Islet of Langerhans (tissue), 1 donor: ENCODE data around the gene ADARB2.

Experiments used
- FAIRE-seq: peaks from one replicate; lab custom pipeline; 2011; peaks lifted over from hg19 to GRCh38; lab: Jason Lieb, UNC

The ADARB2 gene

DNA sequence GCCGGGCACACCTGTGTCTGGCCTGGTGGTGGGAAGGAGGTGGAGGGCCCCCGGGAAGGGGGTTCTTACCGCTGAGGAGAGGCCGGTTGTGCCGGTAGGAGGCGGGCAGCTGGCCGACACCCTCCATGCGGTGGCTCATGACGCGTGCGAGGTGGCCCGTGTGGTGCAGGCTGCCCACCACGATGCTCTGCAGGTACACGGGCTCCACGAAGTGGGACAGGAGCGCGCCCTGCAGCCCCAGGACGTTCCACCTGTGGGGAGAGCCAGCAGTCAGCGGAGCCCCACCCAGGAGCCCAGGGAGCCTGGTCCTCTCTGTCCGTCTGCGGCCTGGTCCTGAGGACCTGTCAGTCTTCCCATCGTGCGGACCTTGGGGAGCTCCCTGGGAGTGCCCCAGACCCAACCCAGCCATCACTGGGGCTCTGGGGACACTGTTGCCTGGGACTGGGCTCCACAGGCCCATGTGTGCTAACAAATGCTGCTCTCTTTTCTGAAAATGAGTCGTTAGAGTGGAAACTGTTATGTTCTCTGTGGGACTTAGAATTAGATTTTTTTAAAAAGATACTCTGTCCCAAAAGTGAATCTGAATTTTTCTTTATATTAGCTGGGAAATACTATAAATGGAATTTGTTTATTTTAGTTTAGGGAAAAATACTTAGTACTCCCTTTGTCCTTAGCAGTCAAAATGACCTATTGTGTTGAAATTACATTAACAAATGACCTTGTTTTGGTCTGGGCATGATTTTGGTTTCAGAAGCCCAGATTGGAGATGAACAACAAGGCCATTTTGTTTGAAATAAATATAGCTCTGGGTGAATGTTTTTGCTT lies 537.2 kb downstream of the ADARB2 start:
- no peak for FAIRE-seq

DNA sequence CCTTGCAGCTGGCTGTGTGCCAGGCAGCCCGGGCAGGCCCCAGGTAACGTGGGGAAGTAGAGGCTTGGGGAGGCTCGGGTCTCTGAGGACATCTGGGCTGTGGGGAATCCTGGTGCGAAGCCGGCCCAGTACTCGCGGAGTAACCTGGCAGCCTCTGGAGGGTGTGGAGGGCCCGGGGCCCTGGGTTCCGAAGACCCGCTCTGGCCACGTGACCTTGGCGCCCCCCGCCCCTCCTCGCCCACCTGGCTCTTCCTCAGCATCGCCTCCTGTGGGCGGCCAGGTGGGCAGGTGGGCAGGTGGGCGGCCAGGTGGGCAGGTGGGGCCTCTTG lies 538.0 kb downstream of the ADARB2 start:
- FAIRE-seq, result no peak

DNA sequence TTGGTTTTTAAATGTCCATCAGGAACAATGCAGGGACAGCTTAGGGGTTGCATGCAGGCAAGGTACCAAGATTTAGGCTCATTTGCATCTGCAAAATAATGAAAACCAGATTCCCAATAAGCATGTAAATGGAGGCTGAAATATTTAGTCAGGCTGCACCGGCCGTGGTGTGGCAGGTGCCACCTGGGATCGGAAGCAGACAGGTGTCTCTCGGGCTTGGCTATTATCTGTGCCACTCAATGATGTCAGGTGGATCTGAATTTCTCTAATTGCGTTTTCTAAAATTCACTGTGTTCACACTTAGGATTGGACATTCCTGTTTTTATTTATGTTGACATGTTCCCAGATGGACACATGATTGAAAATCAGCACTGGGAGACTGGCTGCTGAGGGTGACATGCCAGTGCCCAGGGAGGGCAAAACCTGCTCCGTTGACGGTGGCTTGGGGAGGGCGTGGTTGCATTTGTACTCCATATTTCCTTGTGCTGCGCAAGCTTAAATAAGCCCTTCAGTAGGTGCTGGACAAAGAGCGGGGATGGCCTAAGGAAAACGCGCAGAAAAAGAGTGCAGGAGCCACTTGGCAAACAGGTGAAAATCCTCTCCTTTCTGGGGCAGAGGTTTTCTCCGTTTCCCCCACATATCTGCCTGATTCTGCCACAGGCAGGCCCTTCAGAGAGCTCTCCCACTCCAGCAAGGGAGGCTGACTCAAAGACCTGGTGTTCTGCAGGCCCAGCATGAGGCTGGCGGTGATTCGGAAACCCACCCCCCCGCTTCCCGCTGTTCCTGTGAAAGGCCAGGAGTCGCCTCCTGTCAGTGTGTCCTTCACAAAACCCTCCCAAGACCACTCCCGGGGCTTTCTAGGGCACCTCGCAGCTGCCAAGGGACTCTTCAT lies 538.6 kb downstream of the ADARB2 start:
- FAIRE-seq, result no peak

DNA sequence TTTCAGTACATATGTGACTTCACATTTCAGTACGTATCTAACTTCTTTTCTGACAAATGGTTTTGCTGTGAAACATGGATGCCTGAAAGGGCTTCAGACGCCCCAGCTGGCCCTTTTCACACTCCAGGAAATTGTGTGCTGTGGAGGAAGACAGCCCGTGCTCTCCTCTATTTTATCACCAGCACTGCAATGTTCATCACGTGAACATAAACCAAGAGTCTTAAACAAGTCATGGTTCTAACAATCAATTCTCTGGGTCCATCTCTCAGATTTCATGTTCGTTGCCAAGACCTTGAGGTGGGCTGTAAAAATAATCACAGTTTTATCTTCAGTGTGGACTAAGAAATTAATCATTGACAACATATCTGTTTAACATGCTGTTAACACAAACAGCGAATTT lies 539.9 kb downstream of the ADARB2 start:
- FAIRE-seq, result no peak

DNA sequence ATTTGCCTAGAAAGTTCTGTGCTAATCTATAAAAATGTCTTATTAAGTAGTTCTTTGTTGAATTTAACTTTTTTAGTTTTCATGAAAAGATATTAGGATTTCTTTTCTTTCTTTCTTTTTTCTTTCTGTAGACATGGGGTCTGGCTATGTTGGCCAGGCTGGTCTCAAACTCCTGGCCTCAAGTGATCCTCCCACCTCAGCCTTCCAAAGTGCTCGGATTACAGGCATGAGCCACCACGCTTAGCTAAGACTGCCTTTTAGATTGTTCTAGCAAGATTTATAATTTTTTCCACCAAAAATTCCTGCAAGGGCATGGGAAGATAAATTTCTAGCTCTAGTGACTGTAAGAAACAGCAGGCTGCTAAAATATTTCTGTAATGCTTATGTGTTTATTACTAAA lies 540.7 kb downstream of the ADARB2 start:
- FAIRE-seq, result no peak

DNA sequence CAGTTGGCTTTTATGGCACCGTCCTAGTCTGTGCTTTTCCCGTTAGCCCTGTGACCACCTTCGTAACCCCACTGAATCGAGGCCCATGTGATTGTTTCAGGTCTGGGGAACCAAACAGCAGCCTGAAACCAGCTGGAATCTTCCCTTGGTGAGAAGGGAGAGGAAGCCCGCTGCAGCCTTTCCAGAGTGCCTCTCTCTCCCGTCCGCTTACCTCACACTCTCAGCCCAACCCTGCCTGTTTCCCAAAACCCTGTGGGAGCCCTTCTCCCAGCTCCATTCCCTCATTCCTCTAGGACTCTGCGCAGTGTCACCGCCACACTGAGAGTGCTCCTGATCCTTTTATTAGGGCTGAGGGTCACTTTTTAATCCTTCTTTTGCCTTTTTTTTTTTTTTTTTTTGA lies 541.5 kb downstream of the ADARB2 start:
- FAIRE-seq, result no peak

DNA sequence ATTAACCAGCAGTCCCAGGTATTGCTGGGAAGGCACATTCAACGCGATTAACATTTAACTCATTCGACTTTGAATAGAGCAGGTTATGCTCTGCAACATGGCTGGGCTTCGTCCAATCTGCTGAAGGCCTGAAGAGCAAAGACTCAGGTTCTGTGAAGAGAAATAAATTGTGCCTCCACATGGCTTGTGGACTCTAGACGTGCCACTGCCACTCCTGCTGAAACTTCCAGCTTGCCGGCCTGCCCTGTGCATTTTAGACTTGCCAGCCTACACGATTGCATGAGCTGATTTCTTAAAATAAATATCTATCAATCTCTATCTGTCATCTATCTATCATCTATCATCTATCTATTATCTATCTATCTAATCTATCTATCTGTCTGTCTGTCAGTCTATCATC lies 543.2 kb downstream of the ADARB2 start:
- no peak for FAIRE-seq

DNA sequence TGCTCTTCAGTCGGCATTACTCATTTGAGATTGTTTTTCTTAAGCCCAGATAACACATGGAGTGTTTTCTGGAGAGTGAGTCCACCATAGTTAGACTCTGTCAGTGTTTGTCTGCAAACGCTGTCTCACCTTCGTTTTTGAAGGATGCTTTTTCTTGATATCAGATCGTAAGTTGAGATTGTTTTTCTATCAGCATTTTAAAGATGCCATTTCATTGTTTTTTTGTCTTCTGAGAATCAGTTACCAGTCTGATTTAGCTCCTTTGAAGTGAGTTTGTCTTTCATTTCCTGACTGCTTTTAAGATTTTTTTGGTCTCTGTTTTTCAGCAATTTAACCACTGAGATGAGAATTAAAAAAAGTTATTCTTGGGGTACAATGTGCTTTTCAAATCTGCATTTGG lies 543.8 kb downstream of the ADARB2 start:
- no peak for FAIRE-seq

DNA sequence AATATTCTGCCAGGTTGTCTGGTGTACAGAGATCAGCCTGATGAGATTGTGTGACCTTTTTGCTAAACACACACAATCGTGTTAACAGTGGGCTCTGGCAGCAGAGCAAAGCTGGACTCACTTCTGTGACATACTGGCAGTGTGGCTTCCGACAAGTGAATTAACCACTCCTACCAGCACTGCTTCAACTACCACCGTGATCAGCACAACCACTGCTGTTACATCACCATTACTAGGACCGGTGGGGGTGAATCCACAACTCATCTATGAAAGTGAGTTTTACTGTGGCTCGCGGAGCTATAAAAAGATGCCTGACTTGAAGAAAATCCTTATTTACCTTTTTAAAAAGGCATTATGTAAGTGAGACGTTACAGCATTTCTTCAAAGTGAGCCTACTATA lies 545.6 kb downstream of the ADARB2 start:
- FAIRE-seq, result no peak

DNA sequence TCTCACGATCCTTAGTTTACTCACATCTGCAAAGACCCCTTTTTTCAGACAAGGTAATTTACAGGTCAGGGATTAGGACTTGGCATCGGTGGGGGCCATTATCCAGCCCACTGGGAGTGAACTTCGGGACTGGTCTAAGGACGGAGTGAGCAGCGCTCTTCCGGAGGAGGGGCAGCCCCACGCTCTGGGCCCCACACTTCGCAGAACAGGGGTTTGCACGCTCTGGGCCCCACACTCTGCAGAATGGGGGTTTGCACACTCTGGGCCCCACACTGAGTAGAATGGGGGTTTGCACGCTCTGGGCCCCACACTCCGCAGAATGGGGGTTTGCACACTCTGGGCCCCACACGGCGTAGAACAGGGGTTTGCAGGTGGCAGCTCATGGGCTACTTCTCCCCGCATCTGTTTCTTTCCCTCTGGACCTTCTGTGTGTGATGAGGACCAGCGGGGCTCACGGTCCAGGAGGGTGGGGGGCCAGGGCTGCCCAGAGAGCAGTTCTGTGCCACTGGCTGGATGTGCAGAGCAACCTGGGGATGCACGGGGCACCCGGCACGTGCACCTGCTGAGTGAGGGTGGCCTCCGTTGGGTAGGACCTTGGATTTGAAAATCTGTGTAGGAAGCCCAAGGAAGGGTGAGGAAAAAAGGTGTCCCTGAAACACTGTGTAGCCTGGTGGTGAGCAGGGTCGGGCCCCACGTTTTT lies 546.4 kb downstream of the ADARB2 start:
- FAIRE-seq, result no peak

DNA sequence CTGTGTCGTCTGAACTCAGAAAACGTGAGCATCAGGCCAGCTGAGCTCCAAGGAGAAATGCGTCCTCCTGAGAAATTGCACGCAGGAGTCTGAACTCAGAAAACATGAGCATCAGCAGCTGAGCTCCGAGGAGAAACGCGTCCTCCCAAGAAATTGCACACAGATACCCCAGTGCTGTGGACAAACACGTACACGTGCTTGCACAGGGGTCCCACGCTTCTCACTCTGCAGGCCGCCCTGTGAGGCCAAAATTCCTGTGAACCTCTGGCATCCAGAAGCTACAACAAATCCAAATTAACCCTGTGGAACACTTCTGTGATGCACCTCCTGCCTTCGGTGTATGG lies 547.3 kb downstream of the ADARB2 start:
- FAIRE-seq, result no peak

DNA sequence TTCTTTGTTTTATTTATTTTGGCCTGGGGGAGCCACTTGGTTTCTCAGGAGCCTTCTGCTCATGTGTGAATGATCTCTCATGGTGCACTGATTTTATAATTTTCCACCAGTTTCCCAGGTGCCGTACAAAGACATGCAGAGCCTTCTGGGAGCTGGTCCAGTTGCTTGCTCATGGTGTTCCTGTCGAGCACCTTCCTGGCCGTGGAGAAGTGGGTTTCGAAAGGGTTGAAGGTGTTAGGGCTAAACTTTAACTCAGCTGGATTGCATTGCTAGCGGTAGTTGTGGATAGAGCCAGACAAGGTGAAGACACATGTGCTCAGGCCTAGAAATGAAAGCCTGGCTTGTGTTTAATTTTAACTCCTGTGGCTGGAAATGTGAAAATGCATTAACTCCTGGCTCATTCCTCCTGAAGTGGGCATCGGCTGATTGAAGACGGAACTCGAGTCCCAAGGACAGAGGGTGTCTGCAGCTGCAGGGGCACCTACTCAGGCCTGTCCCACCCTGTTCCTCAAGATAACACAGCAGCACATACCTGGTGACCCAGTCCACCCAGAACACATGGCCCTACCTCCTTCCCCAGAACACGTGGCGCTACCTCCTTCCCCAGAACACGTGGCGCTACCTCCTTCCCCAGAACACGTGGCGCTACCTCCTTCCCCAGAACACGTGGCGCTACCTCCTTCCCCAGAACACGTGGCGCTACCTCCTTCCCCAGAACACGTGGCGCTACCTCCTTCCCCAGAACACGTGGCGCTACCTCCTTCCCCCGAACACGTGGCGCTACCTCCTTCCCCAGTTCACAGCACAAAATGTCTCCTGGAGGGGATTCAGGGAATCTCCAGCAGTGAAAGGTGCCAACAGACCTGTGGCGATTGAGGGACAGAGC lies 547.9 kb downstream of the ADARB2 start:
- no peak for FAIRE-seq

DNA sequence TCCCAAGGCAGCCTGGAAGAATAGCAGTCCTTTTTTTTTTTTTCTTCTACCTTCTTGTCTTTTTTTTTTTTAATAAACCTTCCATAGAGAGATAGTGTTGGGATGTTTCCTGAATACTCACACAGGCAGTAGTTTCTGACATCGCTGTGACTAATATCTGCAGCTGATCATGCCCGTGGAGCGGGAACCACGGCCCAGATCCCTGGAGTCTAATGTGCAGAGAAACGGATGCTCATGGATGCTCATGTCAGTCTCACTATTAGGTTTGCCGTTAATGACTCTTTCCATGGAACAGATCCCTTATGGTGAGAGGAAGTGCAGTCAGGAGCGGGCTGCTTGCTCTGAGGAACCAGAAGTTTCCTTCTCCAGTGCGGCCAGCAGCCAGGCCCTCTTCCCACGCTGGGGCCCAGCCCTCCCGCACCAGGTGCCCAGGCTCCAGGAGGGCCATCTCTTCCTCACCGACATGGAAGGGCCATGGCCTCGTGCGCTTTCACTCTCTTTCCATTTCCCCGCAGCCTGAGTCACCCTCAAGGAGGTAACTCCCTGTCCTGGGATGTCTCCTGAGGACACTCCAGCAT lies 548.7 kb downstream of the ADARB2 start:
- FAIRE-seq, result no peak

DNA sequence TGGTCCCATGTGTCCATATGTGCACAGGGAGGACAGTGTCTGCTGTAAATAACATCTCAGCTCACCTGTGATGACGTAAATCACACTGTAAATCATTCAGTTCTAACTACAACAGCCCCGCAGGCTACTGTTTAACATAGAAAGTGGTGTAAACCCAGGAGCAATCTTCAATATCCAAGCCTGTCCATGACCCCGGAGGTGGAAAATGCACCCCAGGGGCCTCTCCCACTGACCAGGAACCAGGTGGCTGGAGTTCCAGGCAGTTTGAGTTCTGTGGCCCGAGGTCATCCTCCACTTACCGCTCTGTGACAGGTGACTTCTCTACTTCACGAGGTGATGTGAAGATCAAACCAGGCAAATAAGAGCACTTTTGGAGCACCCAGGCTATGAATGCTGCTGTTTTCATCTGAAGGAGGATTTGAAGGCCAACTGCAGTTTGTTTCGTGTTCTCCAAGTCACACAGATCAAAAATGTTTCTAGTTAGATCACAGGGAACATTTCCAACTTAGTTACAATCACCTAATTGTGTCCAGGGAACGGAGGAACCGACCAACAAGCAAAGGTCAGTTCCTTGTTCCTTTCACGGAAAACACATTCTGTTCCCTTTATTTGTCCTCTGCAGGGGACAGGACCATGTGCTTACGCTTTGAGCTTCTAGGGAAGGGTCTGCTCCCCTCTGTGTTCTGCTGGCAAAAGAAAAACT lies 549.3 kb downstream of the ADARB2 start:
- no peak for FAIRE-seq

DNA sequence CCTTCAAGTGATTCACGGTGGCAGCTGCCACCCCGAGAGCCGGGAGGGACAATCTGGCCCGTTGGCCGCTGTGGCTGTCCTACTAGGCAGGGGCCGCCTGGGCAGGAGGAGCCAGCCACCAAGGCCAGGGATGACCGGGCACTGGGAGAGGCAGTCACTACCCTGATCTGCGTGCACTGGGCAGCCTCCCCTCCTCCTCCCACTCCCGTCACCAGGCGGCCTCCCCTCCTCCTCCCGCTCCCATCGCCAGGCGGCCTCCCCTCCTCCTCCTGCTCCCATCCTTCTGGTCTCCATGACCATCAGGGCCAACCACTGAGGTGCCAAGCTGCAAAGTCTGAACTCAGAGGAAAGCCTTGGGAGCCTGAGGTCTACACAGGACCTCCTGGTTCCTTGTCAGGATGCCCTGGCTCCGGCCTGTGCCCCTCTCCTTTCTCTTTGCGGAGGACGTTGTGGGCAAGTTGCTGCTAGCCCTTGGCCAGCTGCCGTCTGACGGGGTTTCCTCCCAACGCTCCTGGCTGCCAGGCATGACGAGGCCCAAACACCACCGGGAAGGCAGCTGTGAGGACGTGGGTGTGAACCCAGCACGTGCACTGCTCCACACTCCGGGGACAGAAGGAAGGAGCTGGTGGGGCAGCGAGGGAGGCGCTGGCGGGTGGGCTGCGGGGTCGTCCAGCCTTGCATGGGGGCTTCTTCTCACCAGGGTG lies 550.0 kb downstream of the ADARB2 start:
- FAIRE-seq, result no peak

DNA sequence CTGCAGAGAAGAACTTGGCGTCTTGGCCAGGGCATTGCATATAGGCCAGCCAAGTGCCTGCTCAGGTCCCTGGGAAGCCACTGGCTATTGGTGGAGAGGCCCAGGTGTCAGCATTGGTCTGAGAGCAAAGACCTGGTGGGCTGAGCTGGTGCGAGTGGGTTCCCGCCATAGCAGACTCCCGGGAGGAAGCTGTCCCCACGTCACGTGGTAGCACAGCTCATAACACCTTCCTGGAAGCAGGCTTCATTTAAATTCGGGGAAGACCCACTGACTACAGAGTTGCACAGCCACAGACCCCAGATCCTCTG lies 550.7 kb downstream of the ADARB2 start:
- no peak for FAIRE-seq

DNA sequence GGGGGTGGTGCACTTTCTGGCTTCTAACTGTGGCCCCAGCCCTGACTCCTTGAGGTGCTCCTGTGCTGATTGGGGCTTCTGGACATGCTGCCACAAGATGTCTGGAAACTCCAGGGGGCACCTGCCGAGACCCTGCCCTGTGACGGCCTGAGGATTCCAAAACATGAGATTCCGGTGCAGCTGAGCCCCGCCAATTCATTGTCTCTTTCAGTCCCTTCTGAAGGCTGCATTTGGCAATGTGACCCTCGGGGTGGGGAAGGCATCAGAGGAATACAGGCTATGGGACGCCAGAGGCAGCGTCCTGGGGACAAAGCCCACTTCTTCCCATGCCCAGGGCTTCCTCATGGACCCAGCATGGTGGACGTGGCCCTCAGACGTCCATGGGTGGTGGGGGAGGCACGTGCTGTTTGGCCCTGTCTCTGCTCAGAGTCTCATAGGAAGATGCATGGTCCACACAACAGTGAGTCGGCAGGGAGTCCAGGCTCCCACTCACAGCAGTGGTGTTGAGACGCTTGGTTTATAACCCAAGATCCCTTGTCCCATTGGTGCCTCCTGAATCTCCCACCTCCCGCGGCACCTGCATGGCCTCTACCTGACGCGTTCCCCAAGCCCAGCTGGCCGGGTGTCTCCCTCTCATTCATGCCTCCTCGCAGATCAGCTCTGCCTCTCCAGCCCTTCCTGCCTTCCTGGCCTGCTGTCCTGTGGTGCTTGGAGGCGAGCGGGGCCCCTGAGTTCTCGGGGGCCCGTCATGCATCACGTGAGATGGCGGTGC lies 551.2 kb downstream of the ADARB2 start:
- no peak for FAIRE-seq

DNA sequence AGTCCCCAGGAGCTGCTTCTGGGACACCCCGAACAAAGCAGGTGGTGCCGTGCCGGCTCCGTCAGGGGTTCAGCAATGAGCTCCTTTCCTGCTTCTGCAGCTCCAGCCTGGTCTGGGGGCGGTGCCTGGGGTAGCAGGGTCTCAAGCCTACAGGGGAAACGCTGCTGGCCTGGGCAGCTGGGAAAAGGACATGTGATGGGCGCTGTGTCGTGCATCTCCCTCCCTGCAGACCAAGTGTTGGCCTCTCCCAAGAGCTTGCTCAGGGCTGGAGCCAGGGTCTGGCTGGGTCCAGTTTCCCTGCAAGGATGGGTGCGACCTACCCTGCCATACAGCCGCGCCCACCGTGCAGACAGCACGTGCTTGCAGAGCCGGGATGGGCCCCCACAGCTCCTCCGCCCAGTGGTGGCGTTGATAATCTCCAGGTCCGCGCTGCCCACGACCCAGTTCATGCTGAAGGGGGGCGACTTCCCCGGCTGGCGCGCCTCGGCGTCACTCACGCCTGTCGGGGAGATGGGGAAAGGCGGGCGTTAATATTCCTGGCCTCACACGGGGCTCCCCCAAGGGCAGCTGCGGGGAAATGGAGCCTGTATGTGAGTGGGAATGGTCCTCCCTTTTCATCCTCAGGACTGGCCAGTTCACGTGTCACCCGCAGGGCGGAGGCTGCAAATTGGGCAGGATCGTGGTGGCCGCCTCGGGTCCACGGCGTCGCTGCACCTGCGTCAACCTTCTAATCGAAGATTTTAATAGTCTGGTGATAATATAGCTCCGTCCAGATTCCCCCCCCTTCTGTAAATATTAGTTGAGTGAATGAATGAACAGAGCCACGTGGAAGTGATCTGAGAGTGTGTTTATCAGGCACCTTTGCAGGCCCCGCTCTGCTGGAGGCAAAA lies 552.5 kb downstream of the ADARB2 start:
- no peak for FAIRE-seq

DNA sequence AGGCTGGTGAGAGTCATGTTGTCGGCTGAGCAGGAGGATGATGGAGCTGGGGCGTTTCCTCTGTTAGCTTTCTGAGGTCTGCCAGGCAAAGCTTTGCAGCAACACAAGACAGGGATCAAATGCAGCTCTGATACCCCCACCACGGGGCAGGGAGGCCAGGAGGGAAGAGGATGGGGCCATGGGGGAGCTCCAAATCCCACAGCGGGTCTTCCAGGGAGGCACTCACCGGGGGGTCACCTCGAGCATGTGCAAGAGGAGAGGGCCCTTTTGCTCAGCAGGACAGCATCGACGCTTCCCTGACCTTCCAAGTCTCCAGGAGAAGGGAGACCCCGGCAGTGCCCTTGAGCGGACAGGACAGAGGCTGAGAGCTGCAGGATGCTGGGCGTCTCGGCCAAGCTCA lies 553.6 kb downstream of the ADARB2 start:
- FAIRE-seq, result no peak
